Tibial artery (tissue), 4 donors: ENCODE data around the gene ZNF521.

Experiments
- DNase-seq, 2 donors: peaks; one replicate each; pipeline ENCODE4 v3.0.0-alpha.2; 2019
- H3K27ac ChIP-seq, 2 donors: fragments of 200-600 bp; sonication (generic) in 1 of 2; 1 replicate in 1 of 2; 2 replicates in 1 of 2; pipeline ENCODE4 v1.5.1; 2018 to 2019; ENCODE audit warnings: mild to moderate bottlenecking in 1 of 2
- H3K27me3 ChIP-seq, 2 donors: fragments of 200-600 bp; sonication (generic) in 1 of 2; one replicate each; pipeline versions ENCODE4 v1.5.1 to v1.6.0; 2016 to 2019
- H3K36me3 ChIP-seq, 3 donors: fragments of 200-600 bp; sonication (generic) in 2 of 3; one replicate each; pipeline ENCODE4 v1.5.1; 2016 to 2019; ENCODE audit warnings: mild to moderate bottlenecking in 2 of 3
- H3K4me1 ChIP-seq, 4 donors: fragments of 200-600 bp; sonication (generic) in 2 of 4; 1 replicate in 3 of 4; 2 replicates in 1 of 4; pipeline ENCODE4 v1.5.1; 2016 to 2019
- H3K4me3 ChIP-seq, 2 donors: fragments of 200-600 bp; sonication (generic) in 1 of 2; 1 replicate in 1 of 2; 2 replicates in 1 of 2; pipeline ENCODE4 v1.5.1; 2018 to 2019; ENCODE audit warnings: mild to moderate bottlenecking in 2 of 2
- H3K9me3 ChIP-seq, 3 donors: fragments of 200-600 bp; sonication (generic) in 1 of 3; one replicate each; pipeline ENCODE4 v1.5.1; 2016 to 2019
- intact Hi-C: fragments of 100-400 bp; cut with DNase I; formaldehyde crosslinking; loops from one replicate; pipeline ENCODE4 v1.15.0; 2023; ENCODE audit warnings: low total_unique reads
- TF ChIP-seq, protein P1 (sequence below), 2 experiments: fragments of 200-600 bp in 1 of 2; fragments of 450-650 bp in 1 of 2; IDR thresholded peaks; one replicate each; pipeline ENCODE4 v1.5.1; 2017 to 2019; ENCODE audit warnings: antibody characterized with exemption in 2 of 2, mild to moderate bottlenecking in 1 of 2, moderate library complexity in 1 of 2

ZNF521 gene

GRCh38 chr18:25348386-25349130 is 3.4 kb downstream of the ZNF521 start:
- Histone ChIP-seq H3K4me1 (peaks cover 0 to 33% (median 5%) of the 10 kb centered on the region in 4 donors), H3K27me3 (peaks cover 0 to 19% of the 10 kb centered on the region in 2 donors), H3K36me3 (no peaks in the 10 kb centered on the region), H3K9me3 (no peaks in the 10 kb centered on the region), H3K4me3 (peak overlapping the region; percentile 67 to 76), H3K27ac (peak overlapping the region; percentile 43 to 81)
- TF ChIP-seq, protein P1, sequence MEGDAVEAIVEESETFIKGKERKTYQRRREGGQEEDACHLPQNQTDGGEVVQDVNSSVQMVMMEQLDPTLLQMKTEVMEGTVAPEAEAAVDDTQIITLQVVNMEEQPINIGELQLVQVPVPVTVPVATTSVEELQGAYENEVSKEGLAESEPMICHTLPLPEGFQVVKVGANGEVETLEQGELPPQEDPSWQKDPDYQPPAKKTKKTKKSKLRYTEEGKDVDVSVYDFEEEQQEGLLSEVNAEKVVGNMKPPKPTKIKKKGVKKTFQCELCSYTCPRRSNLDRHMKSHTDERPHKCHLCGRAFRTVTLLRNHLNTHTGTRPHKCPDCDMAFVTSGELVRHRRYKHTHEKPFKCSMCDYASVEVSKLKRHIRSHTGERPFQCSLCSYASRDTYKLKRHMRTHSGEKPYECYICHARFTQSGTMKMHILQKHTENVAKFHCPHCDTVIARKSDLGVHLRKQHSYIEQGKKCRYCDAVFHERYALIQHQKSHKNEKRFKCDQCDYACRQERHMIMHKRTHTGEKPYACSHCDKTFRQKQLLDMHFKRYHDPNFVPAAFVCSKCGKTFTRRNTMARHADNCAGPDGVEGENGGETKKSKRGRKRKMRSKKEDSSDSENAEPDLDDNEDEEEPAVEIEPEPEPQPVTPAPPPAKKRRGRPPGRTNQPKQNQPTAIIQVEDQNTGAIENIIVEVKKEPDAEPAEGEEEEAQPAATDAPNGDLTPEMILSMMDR (IDR thresholded peaks at IDR 0.05), result no peak
- DNase-seq, result no peak
- intact Hi-C loops, result no loop called here

DNA sequence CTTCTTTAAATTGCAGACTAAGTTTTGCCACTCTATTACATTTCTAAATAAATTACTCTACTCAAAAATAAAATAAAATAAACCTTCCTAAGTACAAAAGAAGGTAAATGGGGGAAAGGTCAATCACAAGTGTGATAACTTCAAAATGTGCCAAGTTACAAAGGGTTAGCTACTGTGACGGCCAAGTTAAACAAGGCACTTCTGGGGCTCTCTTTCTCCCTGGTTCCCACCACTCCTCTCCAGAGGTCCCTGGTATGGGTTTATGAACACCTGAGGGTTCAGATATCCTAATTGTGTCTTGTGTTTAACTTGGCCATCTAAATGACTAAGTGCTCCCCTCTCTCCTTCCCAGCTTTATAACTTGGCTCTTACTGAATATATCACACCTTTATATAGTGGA is 5.4 kb downstream of the ZNF521 start:
- TF ChIP-seq, protein P1 (IDR thresholded peaks at IDR 0.05), result no peak
- intact Hi-C loops, result no loop called here
- Histone ChIP-seq H3K36me3 (no peaks in the 10 kb centered on the region), H3K9me3 (no peaks in the 10 kb centered on the region), H3K4me3 (no peak overlapping the region), H3K27me3 (peaks cover 0 to 19% of the 10 kb centered on the region in 2 donors), H3K4me1 (peaks cover 0 to 26% (median 5%) of the 10 kb centered on the region in 4 donors), H3K27ac (no peak overlapping the region)
- DNase-seq, result no peak

GRCh38 chr18:25345081-25345866 is 6.7 kb downstream of the ZNF521 start:
- H3K4me3 ChIP-seq, result no peak overlapping the region
- H3K27ac ChIP-seq, result no peak overlapping the region
- no peaks in the 10 kb centered on the region for H3K36me3 ChIP-seq
- peaks cover 0 to 19% of the 10 kb centered on the region in 2 donors for H3K27me3 ChIP-seq
- H3K4me1 ChIP-seq, result peaks cover 0 to 15% (median 3%) of the 10 kb centered on the region in 4 donors
- no peak for DNase-seq
- intact Hi-C loops, result no loop called here
- TF ChIP-seq, protein P1 (IDR thresholded peaks at IDR 0.05), result no peak
- no peaks in the 10 kb centered on the region for H3K9me3 ChIP-seq

- no peaks in the 10 kb centered on the region for H3K36me3 ChIP-seq
- intact Hi-C loops, result no loop called here
These were observed 10.1 kb downstream of the ZNF521 start for GRCh38 chr18:25341831-25342230.

DNA sequence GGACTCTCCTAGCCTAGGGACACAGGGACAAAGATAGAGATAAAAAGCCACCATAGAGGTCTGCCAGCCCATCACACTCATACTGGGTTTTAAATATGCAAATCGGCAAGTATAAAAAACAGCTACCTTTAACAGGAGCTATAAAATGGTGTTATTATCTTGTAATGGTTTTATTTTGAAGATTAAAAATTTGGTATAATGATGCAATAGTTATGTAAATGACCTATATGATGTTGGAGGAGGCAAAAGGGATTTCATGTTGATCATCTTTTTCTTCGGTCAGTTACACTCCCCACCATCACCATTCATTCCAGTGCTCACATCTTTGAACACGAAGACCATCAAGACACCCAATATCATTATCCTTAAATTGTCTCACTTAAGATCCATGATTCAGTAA is 11.2 kb downstream of the ZNF521 start:
- TF ChIP-seq, protein P1 (IDR thresholded peaks at IDR 0.05), result no peak
- H3K27me3 ChIP-seq, result no peaks in the 10 kb centered on the region
- intact Hi-C loops, result no loop called here

More at GRCh38 chr18:25341831-25342230, 10.1 kb downstream of the ZNF521 start:
- no peaks in the 10 kb centered on the region for H3K4me1 ChIP-seq
- no peaks in the 10 kb centered on the region for H3K9me3 ChIP-seq
- no peak overlapping the region for H3K27ac ChIP-seq
- no peak for DNase-seq
- TF ChIP-seq, protein P1 (IDR thresholded peaks at IDR 0.05), result no peak
- no peak overlapping the region for H3K4me3 ChIP-seq
- H3K27me3 ChIP-seq, result no peaks in the 10 kb centered on the region

More for the DNA sequence above, 11.2 kb downstream of the ZNF521 start:
- Histone ChIP-seq H3K27ac (no peak overlapping the region), H3K36me3 (no peaks in the 10 kb centered on the region), H3K9me3 (no peaks in the 10 kb centered on the region), H3K4me3 (no peak overlapping the region), H3K4me1 (no peaks in the 10 kb centered on the region)
- no peak for DNase-seq
